Ishikawa (cell line): ENCODE measurements around the gene NECAB2.

ENCODE experiments used
- CREB1 ChIP-seq: IDR thresholded peaks from 2 replicates; pipeline ENCODE4 v1.6.1; 2012; ENCODE audit warnings: low read depth
- EGR1 ChIP-seq: IDR thresholded peaks from 2 replicates; pipeline ENCODE4 v1.6.1; 2012
- EP300 ChIP-seq: IDR thresholded peaks from 2 replicates; pipeline ENCODE4 v1.6.1; 2012; ENCODE audit warnings: borderline replicate concordance
- FOXM1 ChIP-seq: IDR thresholded peaks from 2 replicates; pipeline ENCODE4 v1.6.1; 2012; ENCODE audit warnings: low read depth, borderline replicate concordance
- MAX ChIP-seq: IDR thresholded peaks from 2 replicates; pipeline ENCODE4 v1.6.1; 2012
- NFIC ChIP-seq: IDR thresholded peaks from 2 replicates; pipeline ENCODE4 v1.6.1; 2012
- RAD21 ChIP-seq: IDR thresholded peaks from 2 replicates; pipeline ENCODE4 v1.6.1; 2012; ENCODE audit warnings: low read depth
- REST ChIP-seq: IDR thresholded peaks from 2 replicates; pipeline ENCODE4 v1.6.1; 2012; ENCODE audit warnings: low read depth, mild to moderate bottlenecking
- TAF1 ChIP-seq: IDR thresholded peaks from 2 replicates; pipeline ENCODE4 v1.6.1; 2012; ENCODE audit warnings: low read depth, mild to moderate bottlenecking
- TCF12 ChIP-seq: IDR thresholded peaks from 2 replicates; pipeline ENCODE4 v1.6.1; 2012; ENCODE audit warnings: low read depth
- TEAD4 ChIP-seq: IDR thresholded peaks from 2 replicates; pipeline ENCODE4 v1.6.1; 2012
- YY1 ChIP-seq: IDR thresholded peaks from 2 replicates; pipeline ENCODE4 v1.6.1; 2012; ENCODE audit warnings: low read depth

GRCh38 chr16:84034516-84034915 lies 66.5 kb downstream of the NECAB2 start:
- no peak for TF ChIP-seq EP300
- TF ChIP-seq MAX, result no peak
- TF ChIP-seq REST, result no peak
- no peak for TF ChIP-seq RAD21
- no peak for TF ChIP-seq CREB1
- TF ChIP-seq YY1, result no peak
- no peak for TF ChIP-seq EGR1
- TF ChIP-seq TEAD4, result no peak
- no peak for TF ChIP-seq NFIC
- TF ChIP-seq TAF1, result no peak
- no peak for TF ChIP-seq FOXM1
- no peak for TF ChIP-seq TCF12
